CD4-positive, alpha-beta T cell treated with Interferon alpha-2 for 1 hour (primary cell): ENCODE results near the gene CUX1.
"Not testable (repeated sequence)": the region's sequence is repeated elsewhere in the genome, so short reads cannot be mapped to it uniquely, and the experiment has no call there.

Source experiments
- DNase-seq, 2 donors: peaks; one replicate each; pipeline ENCODE4 v3.0.0-alpha.2; 2020 to 2022

The CUX1 gene

GRCh38 chr7:102327183-102327582, 509.8 kb downstream of the CUX1 start:
- not testable (repeated sequence) for DNase-seq

- not testable (repeated sequence) for DNase-seq
These were observed 511.4 kb downstream of the CUX1 start for GRCh38 chr7:102328863-102329262.

- DNase-seq = not testable (repeated sequence)
These were observed 511.9 kb downstream of the CUX1 start for GRCh38 chr7:102329366-102329765.

GRCh38 chr7:102330666-102331460, 513.4 kb downstream of the CUX1 start:
- DNase-seq = not testable (repeated sequence)
